HG03025 (cell line): ENCODE results near the gene TNNI2.

Experiments used
- ATAC-seq: cut with Tn5 transposase; IDR thresholded peaks from one replicate; pipeline ENCODE4 v1.9.1; 2021; ENCODE audit warnings: mild to moderate bottlenecking, moderate library complexity; ENCODE audit not compliant: unreplicated experiment, low FRiP score

The TNNI2 gene

GRCh38 chr11:1857064-1857463 lies 18.3 kb downstream of the TNNI2 start:
- no peak for ATAC-seq

GRCh38 chr11:1858154-1858553 lies 19.4 kb downstream of the TNNI2 start:
- no peak for ATAC-seq

- ATAC-seq = no peak
These were observed 19.8 kb downstream of the TNNI2 start for GRCh38 chr11:1858576-1858975.

- no peak for ATAC-seq
These were observed 20.2 kb downstream of the TNNI2 start for GRCh38 chr11:1859004-1859403.

GRCh38 chr11:1860108-1860507 lies 21.3 kb downstream of the TNNI2 start:
- no peak for ATAC-seq

DNA sequence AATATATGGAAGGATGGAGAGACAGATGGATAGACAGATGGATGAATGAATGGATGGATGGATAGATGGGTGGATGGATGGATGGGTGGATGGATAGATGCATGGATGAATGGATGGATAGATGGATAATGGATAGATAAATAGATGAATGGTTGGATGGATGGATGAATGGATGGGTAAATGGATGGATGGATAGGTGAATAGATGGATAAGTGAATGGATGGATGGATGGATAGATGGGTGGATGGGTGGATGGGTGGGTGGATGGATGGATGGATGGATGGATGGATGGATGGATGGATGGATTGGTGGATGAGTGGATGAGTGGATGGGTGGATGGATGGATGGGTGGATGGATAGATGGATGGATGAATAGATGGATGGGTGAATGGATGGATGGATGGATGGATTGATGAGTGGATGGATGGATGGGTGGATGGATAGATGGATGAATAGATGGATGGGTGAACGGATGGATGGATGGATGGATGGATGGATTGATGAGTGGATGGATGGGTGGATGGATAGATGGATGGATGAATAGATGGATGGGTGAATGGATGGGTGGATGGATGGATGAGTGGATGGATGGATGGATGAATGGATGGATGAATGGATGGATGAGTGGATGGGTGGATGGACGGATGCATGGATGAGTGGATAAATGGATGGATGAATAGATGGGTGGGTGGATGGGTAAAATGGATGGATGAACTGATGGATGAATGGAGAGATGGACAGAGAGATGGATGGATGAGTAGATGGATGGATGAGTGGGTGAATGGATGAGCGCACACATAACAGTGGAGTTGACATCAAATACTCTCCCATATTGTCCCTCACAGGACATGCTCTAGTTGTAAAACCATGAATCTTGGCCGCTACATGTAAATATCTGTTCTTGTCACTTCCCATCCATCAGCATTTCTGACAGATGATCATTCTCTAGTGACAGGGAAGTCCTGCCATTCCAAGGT lies 22.9 kb downstream of the TNNI2 start:
- no peak for ATAC-seq

GRCh38 chr11:1862588-1863351 lies 24.0 kb downstream of the TNNI2 start:
- no peak for ATAC-seq

DNA sequence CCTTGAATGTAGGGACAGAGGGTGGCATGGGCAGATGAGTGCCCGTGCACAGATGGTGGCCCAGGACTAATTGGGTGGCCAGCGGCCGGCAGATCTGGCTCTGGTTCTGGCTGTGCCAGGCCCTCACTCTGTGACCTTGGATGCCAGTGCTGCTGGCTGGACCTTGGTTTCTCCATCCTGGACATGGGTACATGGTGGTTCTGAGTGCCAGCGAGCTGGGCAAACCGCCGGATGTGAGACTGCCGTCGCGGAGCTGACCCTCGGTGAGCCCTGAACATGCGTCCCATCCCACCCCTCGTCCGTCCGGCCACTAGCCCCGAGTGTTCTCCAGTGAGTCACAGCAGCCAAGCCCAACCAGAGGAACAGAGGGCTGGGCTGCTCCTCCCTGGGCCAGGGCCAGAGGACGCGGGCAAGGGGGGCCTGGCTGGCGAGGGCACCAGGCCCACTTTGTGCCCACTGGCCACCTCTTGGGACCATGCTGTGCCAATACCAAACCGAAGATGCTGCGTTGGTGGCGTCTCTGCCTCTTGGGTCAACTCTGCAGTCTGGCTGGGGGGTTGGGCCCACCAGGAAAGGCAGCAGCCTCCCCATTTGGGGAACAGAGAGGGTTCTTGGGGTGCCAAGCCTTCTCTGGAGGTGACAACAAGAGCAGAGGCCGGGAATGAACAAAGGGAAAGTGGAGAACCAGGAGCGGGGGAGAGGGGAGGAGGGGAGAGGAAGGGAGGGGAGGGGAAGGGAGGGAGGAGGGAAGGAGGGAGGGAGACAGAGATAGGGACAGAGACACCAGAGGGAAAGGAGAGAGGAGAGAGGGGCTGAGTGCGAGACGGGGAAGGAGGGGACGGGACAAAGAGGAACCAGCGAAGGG lies 24.8 kb downstream of the TNNI2 start:
- ATAC-seq = no peak

- ATAC-seq = no peak
These were observed 25.4 kb downstream of the TNNI2 start for GRCh38 chr11:1864231-1864630.

GRCh38 chr11:1864831-1865665 lies 26.3 kb downstream of the TNNI2 start:
- ATAC-seq = no peak

DNA sequence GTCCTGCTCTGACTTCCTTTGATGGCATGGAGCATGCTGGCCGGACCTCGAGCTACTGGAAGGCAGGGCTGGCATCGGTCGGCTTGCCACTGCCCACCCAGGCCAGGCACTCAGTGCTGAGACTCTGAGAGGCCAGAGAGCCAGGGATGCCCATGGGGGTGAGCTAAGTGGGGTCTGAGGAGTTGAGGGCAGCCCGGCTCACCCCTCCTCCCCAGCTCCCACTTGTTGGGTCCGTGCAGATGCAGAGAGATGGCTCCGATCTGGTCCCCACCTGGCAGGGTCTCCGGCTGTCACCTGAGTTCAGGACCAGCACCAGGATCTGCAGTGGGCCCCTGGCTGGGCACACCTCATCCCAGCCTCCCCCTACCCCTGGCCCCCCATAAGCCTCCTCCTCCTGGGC lies 27.4 kb downstream of the TNNI2 start:
- no peak for ATAC-seq

GRCh38 chr11:1866776-1867175 lies 28.0 kb downstream of the TNNI2 start:
- no peak for ATAC-seq

DNA sequence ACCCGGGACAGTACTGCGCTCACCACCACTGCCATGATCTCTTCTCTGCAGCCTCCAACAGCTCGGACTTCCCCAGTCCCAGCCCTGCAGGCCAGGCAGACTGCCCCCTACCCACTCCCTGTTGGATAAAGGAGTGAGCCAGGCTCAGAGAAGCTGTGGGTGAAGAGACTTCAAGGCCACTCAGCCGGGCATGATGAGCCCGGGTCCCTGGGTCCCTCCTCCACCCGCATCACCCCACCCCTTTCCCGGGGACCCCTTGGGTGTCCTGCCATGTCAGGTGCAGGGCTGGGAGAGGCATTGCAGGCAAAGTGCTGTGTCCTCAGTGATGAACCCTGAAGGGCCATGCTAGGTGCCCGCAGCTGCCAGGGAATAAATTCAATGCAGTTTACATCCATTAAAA lies 28.6 kb downstream of the TNNI2 start:
- no peak for ATAC-seq

DNA sequence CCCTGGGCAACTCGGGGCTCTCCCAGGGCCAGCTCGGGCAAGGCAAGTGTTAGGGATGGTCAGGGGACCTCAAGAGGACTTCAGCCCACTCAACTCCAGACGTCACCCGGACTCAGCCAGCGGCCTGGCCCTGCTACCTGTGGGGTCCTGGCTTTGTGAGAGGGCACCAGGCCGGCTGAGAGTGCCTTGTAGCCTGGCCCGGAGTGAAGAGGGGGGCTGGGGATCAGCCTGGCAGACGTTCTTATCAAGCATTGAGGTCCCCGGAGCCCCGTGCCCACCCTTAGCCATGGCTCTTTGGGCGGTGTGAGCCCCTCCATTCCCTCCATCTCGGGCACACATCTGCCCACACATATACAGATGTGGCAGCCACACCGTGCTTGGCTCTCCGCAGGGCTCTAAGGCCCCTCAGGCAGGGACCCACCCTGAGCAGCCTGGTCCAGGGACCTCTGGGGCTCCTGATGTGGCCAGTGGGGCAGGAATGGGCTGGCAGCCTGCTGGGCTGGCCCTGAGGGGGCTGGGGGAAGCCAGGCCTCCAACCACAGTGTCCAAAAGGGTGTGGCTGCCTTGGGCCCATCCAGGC lies 29.4 kb downstream of the TNNI2 start:
- ATAC-seq = no peak

DNA sequence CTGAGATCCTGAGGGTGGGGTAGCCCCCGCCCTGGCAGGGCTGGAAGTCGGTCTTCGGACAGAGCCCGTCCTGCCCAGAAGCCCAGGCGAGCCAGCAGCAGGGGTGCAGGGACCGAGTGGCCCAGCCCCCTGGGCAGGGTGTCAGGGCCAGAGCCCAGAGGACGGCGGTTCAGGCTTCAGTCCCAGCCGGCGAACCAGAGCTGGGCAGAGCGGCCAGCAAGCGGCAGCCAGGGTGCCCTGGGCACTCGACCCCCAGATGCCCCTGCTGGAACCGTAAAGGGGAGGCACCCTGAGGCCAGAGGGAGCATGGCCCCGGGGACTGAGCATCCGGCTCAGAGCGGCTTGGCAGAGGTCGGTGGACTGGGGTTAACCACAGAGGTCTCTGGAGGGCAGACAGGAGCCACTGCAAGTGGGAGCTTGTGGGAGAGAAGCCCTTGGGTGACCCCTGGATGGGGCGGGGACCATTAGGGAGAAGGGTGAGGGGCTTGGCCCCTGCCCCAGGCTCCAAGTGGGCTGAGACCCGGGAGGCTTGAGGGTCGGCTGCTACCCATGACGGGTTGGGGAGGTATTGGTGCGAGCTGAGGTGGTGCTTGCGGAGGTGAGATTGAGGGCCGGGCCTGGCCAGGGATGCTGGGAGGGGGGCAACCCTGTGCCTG lies 30.0 kb downstream of the TNNI2 start:
- ATAC-seq = no peak

GRCh38 chr11:1869427-1870325 lies 30.9 kb downstream of the TNNI2 start:
- ATAC-seq = no peak

- no peak for ATAC-seq
These were observed 31.5 kb downstream of the TNNI2 start for GRCh38 chr11:1870326-1870696.
